HFFc6 (cell line): ENCODE measurements around the gene KCP. TPM values are rescaled to one million over a fixed set of nuclear protein-coding genes. Genes with fewer than 3 reads are reported as not detected.
A peak's percentile ranks its signal among the peaks of the same experiment; 100 is the strongest.

Experiments used
- DNase-seq: peaks from one replicate; pipeline ENCODE4 v3.0.0-alpha.2; 2018
- H3K27ac Mint-ChIP-seq: 2 replicates; pipeline ENCODE4 v1.8.0; 2020; ENCODE audit warnings: mild to moderate bottlenecking, mixed read lengths
- H3K27me3 Mint-ChIP-seq: 2 replicates; pipeline ENCODE4 v1.8.0; 2021; ENCODE audit warnings: mild to moderate bottlenecking, moderate library complexity, mixed read lengths; ENCODE audit not compliant: insufficient read depth
- H3K36me3 Mint-ChIP-seq: 2 replicates; pipeline ENCODE4 v1.8.0; 2021; ENCODE audit warnings: low read depth, mixed read lengths
- H3K4me1 Mint-ChIP-seq: 2 replicates; pipeline ENCODE4 v1.8.0; 2020; ENCODE audit warnings: low read depth, mixed read lengths
- H3K4me3 Mint-ChIP-seq: 2 replicates; pipeline ENCODE4 v1.8.0; 2020; ENCODE audit warnings: mild to moderate bottlenecking, moderate library complexity, mixed read lengths
- H3K9me3 Mint-ChIP-seq: 2 replicates; pipeline ENCODE4 v1.8.0; 2020; ENCODE audit warnings: mild to moderate bottlenecking, mixed read lengths
- CTCF ChIP-seq: fragments of 200-600 bp; sonication (generic); IDR thresholded peaks from 2 replicates; pipeline ENCODE4 v1.5.0; 2021; ENCODE audit warnings: antibody characterized with exemption, mild to moderate bottlenecking
- total RNA-seq, 6 experiments: library from RNA; stranded (reverse); fragmentation: NEBNext Ultra II Directional; extraction: Animal tissue kit (Norgen Biotek cat#: 25700); gene quantifications; 2 replicates in 1 of 6; 3 replicates in 5 of 6; pipeline ENCODE4 v1.2.3, GENCODE V29; 2021

The KCP gene
- total RNA-seq, 6 experiments from 2014 or later, result 0.05 to 0.07 TPM; not detected in 4

- no peaks in the 10 kb centered on the region for H3K9me3 Mint-ChIP-seq
- peaks cover 17% of the 10 kb centered on the region; the same call in 1 of the 2 replicates for H3K36me3 Mint-ChIP-seq
- DNase-seq, result no peak
- H3K27ac Mint-ChIP-seq, result no peak overlapping the region
- no peak for TF ChIP-seq CTCF
- H3K4me1 Mint-ChIP-seq, result peaks cover 19% of the 10 kb centered on the region
- H3K27me3 Mint-ChIP-seq, result peaks cover 4% of the 10 kb centered on the region
- H3K4me3 Mint-ChIP-seq, result no peak overlapping the region
Observed at GRCh38 chr7:128951296-128951695, 40.8 kb upstream of the KCP start.

- Mint-ChIP-seq H3K36me3 (peaks cover 17% of the 10 kb centered on the region; the same call in 1 of the 2 replicates), H3K4me3 (no peak overlapping the region), H3K9me3 (no peaks in the 10 kb centered on the region), H3K4me1 (peaks cover 9% of the 10 kb centered on the region; the same call in 1 of the 2 replicates), H3K27ac (no peak overlapping the region), H3K27me3 (peaks cover 11% of the 10 kb centered on the region)
- DNase-seq, result no peak
- TF ChIP-seq CTCF, result no peak
Observed at GRCh38 chr7:128948976-128949760, 38.7 kb upstream of the KCP start.

- H3K27me3 Mint-ChIP-seq, result peaks cover 11% of the 10 kb centered on the region
- H3K4me3 Mint-ChIP-seq, result no peak overlapping the region
- H3K9me3 Mint-ChIP-seq, result no peaks in the 10 kb centered on the region
- no peak overlapping the region for H3K27ac Mint-ChIP-seq
- H3K4me1 Mint-ChIP-seq, result peaks cover 9% of the 10 kb centered on the region; the same call in 1 of the 2 replicates
- peaks cover 12% of the 10 kb centered on the region; the same call in 1 of the 2 replicates for H3K36me3 Mint-ChIP-seq
- DNase-seq, result no peak
- no peak for TF ChIP-seq CTCF
Observed at GRCh38 chr7:128948312-128948973, 37.9 kb upstream of the KCP start.

GRCh38 chr7:128947854-128948253 is 37.3 kb upstream of the KCP start:
- no peak overlapping the region for H3K27ac Mint-ChIP-seq
- no peak for TF ChIP-seq CTCF
- no peak overlapping the region for H3K4me3 Mint-ChIP-seq
- no peak for DNase-seq
- peaks cover 9% of the 10 kb centered on the region; the same call in 1 of the 2 replicates for H3K4me1 Mint-ChIP-seq
- H3K9me3 Mint-ChIP-seq, result no peaks in the 10 kb centered on the region
- peaks cover 11% of the 10 kb centered on the region for H3K27me3 Mint-ChIP-seq
- peaks cover 10% of the 10 kb centered on the region; the same call in 1 of the 2 replicates for H3K36me3 Mint-ChIP-seq

- no peaks in the 10 kb centered on the region for H3K9me3 Mint-ChIP-seq
- TF ChIP-seq CTCF, result peak; percentile 55
- peaks cover 6% of the 10 kb centered on the region; the same call in 1 of the 2 replicates for H3K36me3 Mint-ChIP-seq
- DNase-seq, result no peak
- peaks cover 9% of the 10 kb centered on the region; the same call in 1 of the 2 replicates for H3K4me1 Mint-ChIP-seq
- peaks cover 11% of the 10 kb centered on the region for H3K27me3 Mint-ChIP-seq
- no peak overlapping the region for H3K4me3 Mint-ChIP-seq
- no peak overlapping the region for H3K27ac Mint-ChIP-seq
Observed at GRCh38 chr7:128946936-128947830, 36.7 kb upstream of the KCP start.
